OCI-LY1 (cell line): Measurements from ENCODE around the gene ICA1.

ENCODE experiments used
- EZH2 ChIP-seq: fragments of 200-600 bp; sonication (generic), shearing (Covaris generic); IDR thresholded peaks from 2 replicates; pipeline ENCODE4 v1.8.0; 2017; ENCODE audit warnings: borderline replicate concordance, mixed run types, mild to moderate bottlenecking, antibody characterized with exemption, low read length, moderate library complexity, mixed read lengths
- TF ChIP-seq, protein P1 (sequence below): fragments of 200-600 bp; sonication (generic), shearing (Covaris generic); IDR thresholded peaks from 2 replicates; pipeline ENCODE4 v1.5.1; 2017; ENCODE audit warnings: mild to moderate bottlenecking, antibody characterized with exemption, low read length, moderate library complexity, mixed read lengths

DNA sequence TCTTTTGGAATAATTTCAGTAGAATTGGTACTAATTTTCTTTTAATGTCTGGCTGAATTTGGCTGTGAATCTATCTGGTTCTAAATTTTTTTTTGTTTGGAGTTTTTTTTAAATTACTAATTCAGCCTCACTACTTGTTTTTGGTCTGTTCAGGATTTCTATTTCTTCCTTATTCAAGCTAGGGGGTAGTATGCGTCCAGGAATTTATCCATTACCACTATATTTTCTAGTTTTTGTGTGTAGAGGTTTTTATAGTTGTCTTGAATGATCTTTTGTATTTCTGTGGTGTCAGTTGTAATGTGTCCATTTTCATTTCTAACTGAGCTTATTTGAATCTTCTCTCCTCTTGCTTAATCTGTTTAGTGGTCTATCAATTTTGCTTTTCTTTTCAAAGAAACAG, 48.9 kb upstream of the ICA1 start:
- no peak for TF ChIP-seq EZH2
- TF ChIP-seq, protein P1, sequence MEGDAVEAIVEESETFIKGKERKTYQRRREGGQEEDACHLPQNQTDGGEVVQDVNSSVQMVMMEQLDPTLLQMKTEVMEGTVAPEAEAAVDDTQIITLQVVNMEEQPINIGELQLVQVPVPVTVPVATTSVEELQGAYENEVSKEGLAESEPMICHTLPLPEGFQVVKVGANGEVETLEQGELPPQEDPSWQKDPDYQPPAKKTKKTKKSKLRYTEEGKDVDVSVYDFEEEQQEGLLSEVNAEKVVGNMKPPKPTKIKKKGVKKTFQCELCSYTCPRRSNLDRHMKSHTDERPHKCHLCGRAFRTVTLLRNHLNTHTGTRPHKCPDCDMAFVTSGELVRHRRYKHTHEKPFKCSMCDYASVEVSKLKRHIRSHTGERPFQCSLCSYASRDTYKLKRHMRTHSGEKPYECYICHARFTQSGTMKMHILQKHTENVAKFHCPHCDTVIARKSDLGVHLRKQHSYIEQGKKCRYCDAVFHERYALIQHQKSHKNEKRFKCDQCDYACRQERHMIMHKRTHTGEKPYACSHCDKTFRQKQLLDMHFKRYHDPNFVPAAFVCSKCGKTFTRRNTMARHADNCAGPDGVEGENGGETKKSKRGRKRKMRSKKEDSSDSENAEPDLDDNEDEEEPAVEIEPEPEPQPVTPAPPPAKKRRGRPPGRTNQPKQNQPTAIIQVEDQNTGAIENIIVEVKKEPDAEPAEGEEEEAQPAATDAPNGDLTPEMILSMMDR: no peak
